HG03139 (cell line): Measurements from ENCODE around the gene SLC16A4.
"Not testable (repeated sequence)": the region's sequence is repeated elsewhere in the genome, so short reads cannot be mapped to it uniquely, and the experiment has no call there.

Experiments used
- ATAC-seq: cut with Tn5 transposase; IDR thresholded peaks from one replicate; pipeline ENCODE4 v1.9.1; 2021; ENCODE audit not compliant: unreplicated experiment

The SLC16A4 gene

GRCh38 chr1:110390692-110391245, at the start of gene SLC16A4:
Gene SLC16A4, minus strand, starts transcription at chr1:110391026. Its CDS starts 1,703 bp downstream, at chr1:110389323.
- ATAC-seq: no peak

GRCh38 chr1:110439873-110440272, 49.0 kb upstream of the SLC16A4 start:
- not testable (repeated sequence) for ATAC-seq

- no peak for ATAC-seq
Measured at GRCh38 chr1:110438893-110439292, 48.1 kb upstream of the SLC16A4 start.

DNA sequence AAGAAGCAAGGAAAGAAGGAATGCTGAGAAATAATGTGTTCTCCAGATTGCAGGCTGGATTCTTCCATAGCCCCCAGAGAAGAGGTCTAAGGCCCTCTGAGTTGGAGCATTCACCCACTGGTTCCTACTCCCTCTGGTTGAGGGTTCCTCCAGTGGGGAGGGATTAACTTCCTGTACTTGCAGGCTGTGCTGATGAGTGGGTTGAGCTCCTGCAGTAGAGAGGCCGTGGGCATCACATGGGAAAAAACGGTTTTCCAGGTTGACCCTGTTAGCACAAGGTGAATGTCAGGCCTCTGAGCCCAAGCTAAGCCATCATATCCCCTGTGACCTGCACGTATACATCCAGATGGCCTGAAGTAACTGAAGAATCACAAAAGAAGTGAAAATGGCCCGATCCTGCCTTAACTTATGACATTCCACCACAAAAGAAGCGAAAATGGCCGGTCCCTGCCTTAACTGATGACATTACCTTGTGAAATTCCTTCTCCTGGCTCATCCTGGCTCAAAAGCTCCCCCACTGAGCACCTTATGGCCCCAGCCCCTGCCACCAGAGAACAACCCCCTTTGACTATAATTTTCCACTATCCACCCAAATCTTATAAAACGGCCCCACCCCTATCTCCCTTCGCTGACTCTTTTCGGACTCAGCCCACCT, 46.9 kb upstream of the SLC16A4 start:
- ATAC-seq: not testable (repeated sequence)

GRCh38 chr1:110436635-110437034, 45.8 kb upstream of the SLC16A4 start:
- no peak for ATAC-seq

DNA sequence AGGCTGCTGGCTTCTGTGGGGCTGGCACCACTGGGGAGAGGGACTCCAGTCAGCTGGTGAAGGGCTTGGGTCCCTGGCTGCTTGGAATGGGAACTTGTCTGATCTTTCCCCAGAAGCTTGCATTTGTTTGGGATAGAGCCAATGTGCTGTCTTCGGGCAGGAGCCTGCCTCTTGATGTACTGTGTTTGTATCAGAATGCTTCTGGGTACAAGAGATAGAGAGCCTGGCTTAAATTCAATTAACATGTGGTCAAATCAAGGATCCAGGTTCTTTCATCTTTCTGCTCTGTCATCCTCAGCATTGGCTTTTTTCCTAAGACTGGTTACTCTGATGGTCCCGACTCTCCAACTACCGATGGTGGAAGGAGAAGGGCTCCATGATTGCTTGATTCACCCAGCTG, 44.1 kb upstream of the SLC16A4 start:
- ATAC-seq: no peak

DNA sequence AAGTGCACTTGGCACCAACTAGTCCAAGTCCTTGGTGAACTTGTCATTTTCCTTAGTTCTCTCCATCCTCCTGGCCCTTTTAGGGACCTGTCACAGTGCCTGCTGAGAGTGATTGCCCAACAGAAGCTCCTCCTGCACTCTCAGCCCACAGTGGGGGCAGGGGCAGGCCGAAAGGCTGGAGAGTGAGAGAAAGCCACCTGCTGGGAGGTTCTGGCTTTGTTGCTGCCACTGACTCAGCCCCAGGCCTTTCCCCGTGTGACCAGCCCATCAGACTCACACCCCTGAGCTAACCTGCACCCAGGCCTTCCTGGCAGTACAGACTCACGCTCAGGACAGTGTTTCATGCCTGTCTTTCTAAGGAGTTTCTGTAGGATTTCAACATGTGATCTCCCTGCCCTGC, 43.0 kb upstream of the SLC16A4 start:
- ATAC-seq: no peak

- no peak for ATAC-seq
Measured at GRCh38 chr1:110433213-110433612, 42.4 kb upstream of the SLC16A4 start.

- no peak for ATAC-seq
Measured at GRCh38 chr1:110430901-110431300, 40.1 kb upstream of the SLC16A4 start.

DNA sequence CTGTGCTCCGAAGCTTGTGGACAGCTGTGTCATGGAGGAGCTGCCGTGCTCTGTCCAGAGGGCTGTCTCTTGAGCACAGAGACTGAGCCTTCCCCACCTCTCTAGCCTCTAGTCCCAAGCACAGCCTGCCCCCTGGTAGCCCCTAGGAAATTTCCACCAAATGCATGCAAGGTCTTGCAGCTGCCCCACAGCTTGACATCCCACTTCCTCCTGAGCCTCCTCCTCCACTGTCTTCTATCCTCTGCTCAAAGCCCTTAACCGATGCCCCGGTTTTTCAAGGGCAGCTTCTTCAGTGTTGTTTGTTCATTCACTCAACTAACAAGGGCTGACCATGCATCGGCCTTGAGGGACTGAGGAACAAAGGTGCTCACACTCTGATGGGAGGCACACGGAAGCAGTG, 39.5 kb upstream of the SLC16A4 start:
- no peak for ATAC-seq

DNA sequence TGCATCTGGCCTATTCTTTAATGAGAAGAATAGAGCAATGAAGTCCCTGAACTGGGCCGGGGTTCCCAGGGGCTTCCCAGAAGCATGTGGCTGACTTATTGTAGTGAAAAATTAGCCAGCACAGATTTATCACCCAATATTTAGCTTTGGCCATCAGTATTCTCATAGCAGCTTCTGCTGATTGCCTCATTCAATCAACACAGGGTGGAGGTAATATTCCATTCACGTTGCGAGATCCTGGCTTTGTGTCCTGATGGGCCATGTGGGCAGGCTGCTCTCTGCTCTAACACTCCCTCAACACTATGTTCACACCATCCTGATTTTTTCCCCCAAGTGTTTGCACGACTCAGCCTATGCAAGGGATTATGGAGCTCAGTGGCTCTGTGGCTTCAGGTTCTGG, 38.1 kb upstream of the SLC16A4 start:
- no peak for ATAC-seq

DNA sequence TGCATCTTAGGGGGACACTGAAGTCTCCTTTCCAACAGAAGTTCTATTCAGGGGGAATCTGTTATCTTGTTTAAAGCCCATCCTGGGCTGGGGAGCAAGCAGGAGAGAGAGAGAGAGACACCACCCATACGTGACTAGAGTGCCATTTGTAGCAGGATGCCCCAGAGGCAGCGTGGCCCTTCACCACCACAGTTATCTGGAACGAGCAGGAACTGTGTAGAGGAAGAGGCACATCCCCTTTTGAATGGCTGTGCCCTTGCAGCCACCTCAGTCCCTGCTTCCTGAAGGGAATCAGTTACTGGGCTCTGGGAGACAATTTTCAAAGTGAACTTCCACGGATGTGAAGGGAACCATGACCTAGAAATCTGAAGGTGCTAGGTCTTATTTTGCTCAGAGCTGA, 36.0 kb upstream of the SLC16A4 start:
- no peak for ATAC-seq

GRCh38 chr1:110425612-110426152, 34.9 kb upstream of the SLC16A4 start:
- no peak for ATAC-seq

DNA sequence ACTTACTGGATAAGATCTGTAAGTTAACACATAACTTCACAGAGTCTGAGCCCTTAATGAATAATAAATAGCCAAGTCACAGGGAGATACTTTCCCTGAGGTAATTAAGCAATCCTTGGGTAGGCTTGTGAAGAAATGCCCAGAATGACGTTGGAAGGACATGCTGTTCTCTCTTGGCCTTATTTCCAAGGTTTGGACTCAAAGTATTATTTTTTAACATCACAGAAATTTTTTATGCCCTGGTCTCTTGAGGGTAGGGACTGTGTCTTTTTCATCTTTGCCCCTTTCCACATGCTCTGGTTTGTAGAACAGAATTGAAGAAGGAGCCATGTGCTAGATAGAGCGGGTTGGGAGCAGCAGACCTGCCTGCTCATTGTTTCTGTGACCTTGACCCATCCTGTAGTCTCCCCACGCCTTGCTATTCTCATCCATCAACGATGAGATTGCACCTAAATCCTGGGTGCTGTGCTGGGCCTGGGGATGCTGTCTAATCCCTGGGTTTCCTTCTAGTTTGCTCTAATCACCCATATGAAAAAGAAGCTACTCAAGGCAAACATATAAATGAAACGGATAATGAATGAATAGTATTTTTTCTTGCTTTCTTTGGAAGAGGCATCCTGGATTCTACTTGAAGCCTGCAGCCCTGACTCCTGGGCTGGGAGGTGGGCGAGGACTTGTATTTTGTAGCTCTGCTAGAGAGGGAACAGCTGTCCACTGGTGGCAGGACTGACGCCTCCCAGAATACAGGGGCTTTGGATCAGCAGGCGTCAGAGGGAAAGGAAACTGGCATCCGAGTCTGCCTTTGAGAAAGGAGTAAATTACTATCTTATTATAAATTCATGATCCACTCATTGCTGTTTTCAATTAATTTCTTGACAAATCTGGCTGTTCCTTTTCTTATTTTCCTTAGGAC, 34.1 kb upstream of the SLC16A4 start:
- no peak for ATAC-seq

- ATAC-seq: no peak
Measured at GRCh38 chr1:110420874-110421793, 30.3 kb upstream of the SLC16A4 start.

- no peak for ATAC-seq
Measured at GRCh38 chr1:110420023-110420662, 29.3 kb upstream of the SLC16A4 start.

GRCh38 chr1:110418729-110419128, 27.9 kb upstream of the SLC16A4 start:
- no peak for ATAC-seq

GRCh38 chr1:110413045-110413444, 22.2 kb upstream of the SLC16A4 start:
- ATAC-seq: not testable (repeated sequence)

GRCh38 chr1:110412576-110412975, 21.8 kb upstream of the SLC16A4 start:
- peak; percentile 39 for ATAC-seq

- ATAC-seq: no peak
Measured at GRCh38 chr1:110411173-110411735, 20.4 kb upstream of the SLC16A4 start.
